ENCODE data around the gene NUDT21.

DNA sequence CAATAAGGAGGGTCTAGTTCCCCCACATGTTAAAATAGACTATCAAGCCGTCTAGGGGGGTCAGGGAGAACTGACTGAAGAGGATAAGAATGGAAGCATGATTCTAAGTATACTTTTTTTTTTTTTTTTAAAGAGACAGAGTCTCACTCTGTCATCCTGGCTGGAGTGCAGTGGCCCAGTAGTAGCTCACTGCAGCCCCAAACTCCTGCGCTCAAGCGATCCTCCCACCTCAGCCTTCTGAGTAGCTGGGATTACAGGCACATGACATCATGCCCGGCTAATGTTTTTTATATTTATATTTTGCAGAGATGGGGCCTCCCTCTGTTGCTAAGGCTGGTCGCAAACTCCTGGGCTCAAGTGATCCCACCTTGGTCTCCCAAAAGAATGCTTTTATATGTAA, 40.0 kb downstream of the NUDT21 start:
- TF ChIP-seq, protein P1, sequence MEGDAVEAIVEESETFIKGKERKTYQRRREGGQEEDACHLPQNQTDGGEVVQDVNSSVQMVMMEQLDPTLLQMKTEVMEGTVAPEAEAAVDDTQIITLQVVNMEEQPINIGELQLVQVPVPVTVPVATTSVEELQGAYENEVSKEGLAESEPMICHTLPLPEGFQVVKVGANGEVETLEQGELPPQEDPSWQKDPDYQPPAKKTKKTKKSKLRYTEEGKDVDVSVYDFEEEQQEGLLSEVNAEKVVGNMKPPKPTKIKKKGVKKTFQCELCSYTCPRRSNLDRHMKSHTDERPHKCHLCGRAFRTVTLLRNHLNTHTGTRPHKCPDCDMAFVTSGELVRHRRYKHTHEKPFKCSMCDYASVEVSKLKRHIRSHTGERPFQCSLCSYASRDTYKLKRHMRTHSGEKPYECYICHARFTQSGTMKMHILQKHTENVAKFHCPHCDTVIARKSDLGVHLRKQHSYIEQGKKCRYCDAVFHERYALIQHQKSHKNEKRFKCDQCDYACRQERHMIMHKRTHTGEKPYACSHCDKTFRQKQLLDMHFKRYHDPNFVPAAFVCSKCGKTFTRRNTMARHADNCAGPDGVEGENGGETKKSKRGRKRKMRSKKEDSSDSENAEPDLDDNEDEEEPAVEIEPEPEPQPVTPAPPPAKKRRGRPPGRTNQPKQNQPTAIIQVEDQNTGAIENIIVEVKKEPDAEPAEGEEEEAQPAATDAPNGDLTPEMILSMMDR (IDR thresholded peaks at IDR 0.05), result no peak
- TF ChIP-seq POLR2A (IDR thresholded peaks at IDR 0.05), result no peak
